SHP77 (cell line): ENCODE data around the gene STARD13.

Experiments
- DNase-seq, 2 experiments: peaks; one replicate each; lab custom pipeline; 2025; lab: John Stamatoyannopoulos, UW

Gene STARD13

DNA sequence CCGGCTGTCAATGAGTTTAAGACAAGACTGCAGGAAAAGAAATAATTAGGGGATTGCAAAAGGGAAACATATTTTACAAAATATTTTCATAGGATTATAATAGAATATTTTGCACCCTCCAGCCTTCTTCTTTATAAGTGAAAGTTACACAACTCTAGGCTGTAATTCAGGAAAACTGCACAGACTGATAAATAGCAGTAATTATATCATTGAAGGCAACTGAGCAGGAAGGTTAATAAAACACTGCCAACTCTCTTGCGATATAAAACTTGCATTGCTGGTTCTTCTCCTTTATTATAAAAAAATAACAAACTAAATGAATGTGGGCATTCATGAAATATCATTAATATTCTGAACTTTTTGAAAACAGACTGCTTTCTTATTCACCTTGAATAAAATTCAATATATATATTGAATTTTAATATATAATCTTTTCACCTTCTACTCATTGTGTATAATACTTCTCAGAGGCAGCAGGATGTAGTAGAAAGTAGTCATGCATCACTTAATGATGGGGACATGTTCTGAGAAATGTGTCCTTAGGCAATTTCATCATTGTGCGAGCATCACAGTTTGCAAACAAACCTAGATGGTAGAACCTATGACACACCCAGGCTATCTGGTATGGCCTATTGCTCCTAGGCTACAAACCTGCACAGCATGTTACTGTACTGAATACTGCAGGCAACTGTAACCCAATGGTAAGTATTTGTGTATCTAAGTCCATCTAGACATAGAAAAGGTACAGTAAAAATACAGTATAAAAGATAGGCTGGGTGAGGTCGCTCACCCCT is 24.9 kb upstream of the STARD13 start:
- DNase-seq: no peak

DNA sequence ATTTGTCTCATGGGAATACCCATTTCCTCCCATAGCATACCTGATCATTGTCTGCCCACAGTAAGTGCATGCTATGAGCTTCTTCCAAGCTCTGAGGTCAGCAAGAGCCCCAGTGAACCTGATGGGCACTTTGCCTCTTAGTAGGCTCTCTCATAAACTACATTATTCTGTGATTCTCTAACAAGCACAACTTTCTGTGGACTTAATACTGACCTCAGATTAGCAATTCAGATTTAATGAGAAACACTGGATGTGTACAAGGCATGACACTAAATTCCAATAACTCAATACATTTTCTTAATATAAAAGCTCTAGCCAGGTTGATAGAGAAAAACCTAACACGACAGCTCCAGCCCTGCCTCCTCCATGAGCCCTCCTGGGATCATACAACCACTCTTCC is 23.3 kb upstream of the STARD13 start:
- no peak for DNase-seq

GRCh38 chr13:33307843-33308242 is 22.3 kb upstream of the STARD13 start:
- DNase-seq: no peak

GRCh38 chr13:33303855-33304597 is 18.5 kb upstream of the STARD13 start:
- no peak for DNase-seq

GRCh38 chr13:33299626-33300025 is 14.1 kb upstream of the STARD13 start:
- DNase-seq: no peak

DNA sequence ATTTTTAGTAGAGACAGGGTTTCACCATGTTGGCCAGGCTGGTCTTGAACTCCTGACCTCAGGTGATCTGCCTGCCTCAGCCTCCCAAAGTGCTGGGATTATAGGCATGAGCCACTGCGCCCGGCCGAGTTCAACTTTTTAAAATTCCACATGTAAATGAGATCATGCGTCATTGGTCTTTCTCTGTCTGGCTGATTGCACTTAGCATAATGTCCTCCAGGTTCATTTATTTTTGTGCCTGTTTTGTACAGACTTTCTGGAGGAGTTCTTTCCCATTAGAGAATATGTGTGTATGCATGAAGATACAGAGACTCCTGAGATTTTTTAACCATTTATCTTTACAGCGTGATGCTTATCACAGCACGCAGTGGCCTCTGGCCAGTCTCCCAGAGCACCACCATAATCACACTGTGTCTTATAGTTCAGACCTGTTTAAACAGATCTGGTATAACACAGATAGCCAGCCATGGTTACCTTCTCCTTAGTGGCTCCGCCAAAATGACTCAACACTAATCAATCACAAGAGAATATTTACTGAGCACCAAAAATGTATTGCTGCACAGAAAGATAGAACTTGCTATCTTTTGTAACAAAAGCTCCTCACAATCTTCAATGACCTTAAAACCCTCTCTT is 11.4 kb upstream of the STARD13 start:
- no peak for DNase-seq

DNA sequence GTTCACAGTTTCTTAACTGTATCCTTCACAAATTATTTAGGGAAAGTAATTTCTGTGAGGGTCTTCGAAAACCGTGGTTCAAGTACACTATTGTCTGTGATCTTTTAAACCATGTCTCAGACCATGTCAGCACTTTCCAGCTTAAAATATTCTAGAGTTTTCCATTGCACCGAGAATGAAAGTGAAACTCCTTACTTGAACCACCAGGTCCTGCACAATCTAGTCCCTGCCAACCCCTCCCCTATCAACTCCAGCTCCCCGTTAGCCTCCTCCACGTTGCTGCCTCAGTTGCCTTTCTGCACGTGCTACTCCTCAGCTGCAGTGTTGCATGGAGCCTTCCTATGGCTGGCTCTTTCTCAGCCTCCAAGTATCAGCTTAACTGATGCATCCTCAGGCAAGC is 7.2 kb upstream of the STARD13 start:
- DNase-seq: no peak

GRCh38 chr13:33290421-33290965 is 4.9 kb upstream of the STARD13 start:
- no peak for DNase-seq

DNA sequence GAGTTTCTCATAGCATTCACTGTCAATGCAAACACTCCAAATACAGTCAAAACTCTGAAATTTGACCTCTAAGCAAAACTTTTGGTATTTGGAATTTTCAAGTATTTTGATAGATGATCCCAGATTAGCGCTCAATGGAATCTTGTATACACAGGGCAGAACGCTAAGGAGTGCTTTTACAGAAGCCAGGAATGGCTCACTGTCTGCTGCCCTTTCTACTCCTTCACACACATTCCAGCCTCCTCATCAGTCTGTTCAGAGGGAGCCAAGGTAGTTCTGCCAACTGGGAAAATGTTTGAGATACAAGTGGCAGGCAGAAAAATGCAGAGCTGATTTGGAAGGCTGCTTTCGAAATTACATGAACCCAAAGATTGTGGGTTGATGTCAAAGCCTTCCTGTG is 4.4 kb upstream of the STARD13 start:
- no peak for DNase-seq

DNA sequence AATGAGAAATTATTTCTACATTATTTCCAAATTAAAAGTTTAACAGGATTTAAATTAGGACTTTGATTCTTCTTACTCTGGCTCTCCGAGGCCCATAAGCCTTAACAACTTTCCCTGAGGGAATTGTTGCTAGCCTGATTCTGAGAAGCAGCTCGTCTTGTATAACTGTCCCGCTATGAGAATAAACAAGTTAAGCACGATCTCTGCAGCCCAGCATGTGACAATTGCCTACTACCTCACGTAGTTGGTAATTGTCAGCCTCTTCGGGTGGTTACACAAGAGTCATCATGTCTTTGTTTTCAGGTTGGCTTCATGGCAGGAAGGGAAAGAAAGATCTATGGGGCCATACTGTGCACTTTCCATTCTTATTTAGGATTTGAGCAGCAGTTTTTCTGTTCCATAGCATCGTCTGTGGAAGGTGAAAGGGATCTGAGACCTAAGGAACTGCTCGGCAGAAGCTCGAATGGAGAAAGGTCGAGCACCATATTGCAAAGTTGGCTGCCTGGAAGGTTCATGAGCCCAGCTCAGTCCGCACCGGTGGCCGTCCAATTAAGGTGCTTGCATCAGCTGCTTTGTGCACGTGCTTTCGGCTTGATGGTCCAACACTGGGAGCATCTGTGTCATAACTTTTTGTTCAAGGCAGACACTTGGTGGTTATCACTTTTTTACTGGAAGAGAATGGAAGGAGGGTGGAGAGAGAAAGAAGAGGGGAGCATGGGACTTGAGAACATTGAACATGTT is 1.8 kb upstream of the STARD13 start:
- no peak for DNase-seq

GRCh38 chr13:33286128-33286527 is 573 bp upstream of the STARD13 start:
- no peak for DNase-seq

- DNase-seq: no peak
Observed at GRCh38 chr13:33284916-33285315, 639 bp downstream of the STARD13 start.

DNA sequence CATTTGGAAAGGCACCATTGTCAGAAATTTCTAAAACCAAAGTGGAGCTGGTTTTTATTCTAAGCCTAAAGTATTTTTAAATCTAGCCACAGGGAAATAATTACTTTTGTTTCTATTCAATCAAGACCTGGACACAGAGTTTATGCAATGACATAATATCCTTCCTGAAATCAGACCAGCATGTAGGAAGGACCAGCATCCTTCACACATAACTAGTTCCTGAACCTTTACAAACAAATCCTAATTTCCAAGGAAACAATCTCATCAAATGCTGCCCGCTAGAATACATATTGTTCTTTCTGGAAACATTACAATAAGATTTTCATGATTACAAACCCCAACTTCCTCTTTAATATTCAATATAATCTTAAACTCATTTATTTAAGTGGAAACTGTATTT is 1.5 kb downstream of the STARD13 start:
- no peak for DNase-seq

DNA sequence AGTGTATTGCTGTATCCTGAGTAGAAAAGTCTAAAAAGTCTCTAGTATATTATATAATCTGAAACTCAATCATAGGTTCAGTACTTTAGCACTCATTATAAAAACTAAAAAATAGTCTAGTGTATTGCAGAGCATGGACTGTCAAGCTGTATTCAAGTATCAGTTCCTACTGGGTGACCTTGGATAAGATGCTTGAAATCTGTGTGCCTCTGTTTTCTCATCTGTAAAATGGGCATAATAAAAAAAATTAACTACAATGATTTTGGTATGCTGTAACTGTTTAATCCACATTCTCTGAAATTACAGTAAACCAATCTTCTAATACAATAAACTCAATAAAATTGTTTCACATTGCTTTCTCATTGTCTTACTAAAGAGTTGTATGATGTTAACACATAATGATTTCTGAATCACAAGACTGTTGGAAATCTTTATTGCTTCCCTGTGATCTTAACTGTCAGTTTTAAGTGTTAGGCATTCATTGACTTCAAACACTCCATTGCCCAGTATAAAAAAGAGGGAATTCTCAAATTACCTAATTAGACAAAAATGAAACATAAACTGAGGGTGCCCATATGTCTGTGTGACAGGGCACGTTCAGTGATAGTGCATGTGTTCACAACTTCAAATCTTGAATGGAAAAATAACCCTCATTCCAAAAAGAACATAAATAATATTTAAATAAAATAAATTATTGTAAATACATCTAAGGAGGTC is 2.2 kb downstream of the STARD13 start:
- DNase-seq: no peak

DNA sequence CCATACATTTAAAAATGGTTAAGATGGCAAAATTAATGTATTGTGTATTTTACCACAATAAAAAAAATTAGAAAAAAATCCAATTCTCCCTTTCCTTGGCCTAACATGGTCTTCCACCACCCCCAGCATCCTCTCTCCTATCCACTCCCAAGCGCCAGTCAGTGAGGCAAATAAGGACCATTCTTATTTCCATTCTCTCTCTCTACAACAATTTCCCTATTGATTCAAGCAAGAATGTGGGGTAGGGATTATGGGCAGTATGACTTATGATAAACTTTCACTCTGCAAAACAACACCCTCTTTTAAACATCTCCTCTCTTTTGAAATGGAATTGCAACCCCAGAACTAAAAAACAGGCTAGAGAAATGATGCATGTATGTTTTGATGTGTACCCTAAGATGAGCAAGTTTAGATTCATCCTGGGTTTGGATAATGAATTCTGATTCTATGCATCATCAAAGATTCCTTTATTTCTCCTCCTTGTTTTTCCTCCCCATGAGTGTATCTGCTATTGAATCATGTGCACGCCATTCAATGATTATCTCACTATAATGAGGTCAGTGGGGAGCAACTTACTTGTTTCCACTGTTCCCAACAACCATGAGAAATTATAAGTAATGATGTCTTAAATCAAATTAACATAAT is 3.5 kb downstream of the STARD13 start:
- no peak for DNase-seq

DNA sequence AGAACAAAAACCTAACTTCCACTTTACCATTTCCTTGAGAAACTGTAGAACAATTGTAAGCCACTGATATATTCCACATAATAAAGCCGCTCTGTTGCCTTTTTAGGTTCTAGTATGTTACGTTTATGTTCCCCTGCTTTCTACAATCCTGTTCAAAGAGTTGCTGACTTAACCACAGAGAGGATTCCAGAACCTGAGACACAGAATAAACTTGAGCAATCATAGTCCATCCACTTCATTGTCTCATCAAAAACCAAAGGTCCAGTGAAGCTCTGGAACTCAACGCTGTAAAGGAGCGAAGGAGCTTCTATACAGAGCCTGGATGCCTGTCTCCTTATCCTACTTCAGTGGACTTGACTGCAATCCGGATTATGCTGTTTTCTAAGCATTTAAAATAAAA is 4.6 kb downstream of the STARD13 start:
- no peak for DNase-seq

GRCh38 chr13:33280279-33280905 is 5.2 kb downstream of the STARD13 start:
- DNase-seq: no peak

DNA sequence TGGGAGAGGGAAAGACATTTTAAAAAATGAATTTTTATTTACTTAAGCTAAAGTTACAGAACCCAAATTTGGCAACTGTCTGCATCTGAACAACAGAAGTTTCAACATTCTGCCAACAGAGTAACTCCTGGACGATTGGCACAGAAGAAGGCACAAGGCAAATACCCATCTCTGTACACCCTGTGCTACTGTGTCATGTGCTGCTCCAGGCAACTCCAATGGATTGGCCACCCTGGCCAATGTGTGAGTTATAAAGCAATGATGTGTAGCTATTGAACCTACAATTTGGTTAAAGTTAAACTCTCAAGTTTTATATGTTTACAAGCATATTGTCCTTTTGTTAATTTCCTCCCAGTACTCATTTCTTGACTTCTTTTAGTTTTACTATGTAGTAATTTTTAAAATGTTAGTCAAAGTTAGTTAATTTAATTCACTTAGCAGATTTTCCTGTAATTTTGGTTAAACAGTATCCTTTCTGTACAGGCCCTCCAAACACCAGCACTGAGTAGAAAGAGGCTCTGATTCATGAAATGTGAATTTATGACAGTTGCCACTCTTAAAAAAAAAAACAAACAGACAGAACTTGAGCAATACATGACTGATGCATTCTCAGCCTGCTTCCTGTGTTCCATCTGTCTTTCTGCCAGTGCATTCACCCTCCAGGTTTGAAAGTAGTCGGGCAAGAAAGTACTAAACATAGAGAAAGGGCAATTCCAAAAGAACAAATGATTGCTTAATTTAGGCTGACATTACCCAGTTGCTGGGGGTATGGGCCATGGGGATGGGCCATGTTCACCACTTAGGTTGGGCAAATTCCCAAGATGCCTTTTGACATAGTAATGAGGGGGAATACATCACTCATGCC is 5.9 kb downstream of the STARD13 start:
- DNase-seq: no peak

DNA sequence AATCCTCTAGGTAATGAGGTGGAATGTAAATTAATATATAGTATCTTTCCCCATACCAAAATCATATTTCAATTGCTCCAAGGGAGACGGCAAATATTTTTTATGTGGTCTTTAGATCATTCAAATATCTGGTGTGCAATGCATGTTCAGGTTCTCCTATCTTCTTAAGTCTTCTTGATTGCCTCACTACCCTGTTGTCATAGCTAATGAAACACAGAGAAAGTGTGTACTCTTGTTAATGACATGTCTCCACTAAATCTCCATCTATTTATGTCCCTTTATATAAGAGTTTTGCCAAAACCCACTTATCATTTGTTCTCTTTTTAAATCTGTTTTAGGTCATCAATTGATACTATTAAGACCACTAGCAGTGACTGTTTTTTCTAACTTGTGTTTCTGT is 6.6 kb downstream of the STARD13 start:
- DNase-seq: no peak
